Colonic mucosa (tissue), 4 donors: ENCODE results near the gene DSCAML1. TPM values are rescaled to one million over a fixed set of nuclear protein-coding genes. Genes with fewer than 3 reads are reported as not detected.

Experiments used
- DNase-seq: peaks from one replicate; pipeline ENCODE4 v3.0.0-alpha.2; 2020
- H3K27ac ChIP-seq: fragments of 200-600 bp; one replicate; pipeline ENCODE4 v1.8.0; 2021
- H3K27me3 ChIP-seq: fragments of 200-600 bp; one replicate; pipeline ENCODE4 v1.8.0; 2021
- H3K36me3 ChIP-seq: fragments of 200-600 bp; one replicate; pipeline ENCODE4 v1.8.0; 2021
- H3K4me1 ChIP-seq: fragments of 200-600 bp; one replicate; pipeline ENCODE4 v1.8.0; 2021; ENCODE audit warnings: mild to moderate bottlenecking
- H3K4me3 ChIP-seq: fragments of 200-600 bp; one replicate; pipeline ENCODE4 v1.8.0; 2021
- H3K9ac ChIP-seq, 2 donors: one replicate each; pipeline ENCODE4 v1.7.0; 2013; ENCODE audit warnings: control low read depth in 2 of 2, low read depth in 2 of 2, low read length in 2 of 2
- H3K9me3 ChIP-seq: fragments of 200-600 bp; one replicate; pipeline ENCODE4 v1.8.0; 2021
- CTCF ChIP-seq: fragments of 200-600 bp; IDR thresholded peaks from one replicate; pipeline ENCODE4 v1.8.0; 2022; ENCODE audit warnings: antibody characterized with exemption, mild to moderate bottlenecking
- intact Hi-C: fragments of 100-400 bp; cut with DNase I; formaldehyde crosslinking; loops from one replicate; pipeline ENCODE4 v1.14.1; 2022
- total RNA-seq, 2 donors: library from RNA; stranded (reverse); fragmentation: NEBNext Ultra II Directional in 1 of 2; extraction: Animal tissue kit (Norgen Biotek cat#: 25700) in 1 of 2; gene quantifications; one replicate each; pipeline ENCODE4 v1.2.1, GENCODE V29; 2021
- donor health status: healthy.
- donor health status: DM: no; HTN: no; CAD: no.
- donor health status: DM: no; HTN: no; CAD: no.

Gene DSCAML1
- total RNA-seq, 2 donors from 2014 or later = 1.2 to 4.3 TPM

GRCh38 chr11:117435326-117435725 is 361.7 kb downstream of the DSCAML1 start:
- intact Hi-C loops = no loop called here
- no peak for TF ChIP-seq CTCF
- DNase-seq = no peak

DNA sequence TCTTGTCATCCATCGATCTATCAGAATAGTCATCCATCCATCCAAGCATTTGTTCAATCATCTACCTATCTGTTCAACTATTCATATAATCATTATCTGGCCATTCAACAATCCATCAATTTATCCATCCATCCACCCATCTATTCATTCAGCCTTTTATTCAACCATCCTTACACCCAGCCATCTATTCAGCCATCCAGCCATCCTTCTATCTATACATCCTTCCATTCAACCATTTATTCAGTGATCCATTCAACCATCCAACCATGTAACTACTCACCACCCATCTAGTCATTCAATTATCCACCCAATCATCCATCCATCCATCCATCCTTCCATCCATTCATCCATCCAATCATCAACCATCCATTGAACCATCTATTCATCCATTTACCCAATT is 362.5 kb downstream of the DSCAML1 start:
- Histone ChIP-seq H3K4me3 (no peak overlapping the region), H3K27ac (no peak overlapping the region), H3K9me3 (no peaks in the 10 kb centered on the region), H3K9ac (no peak overlapping the region), H3K4me1 (no peaks in the 10 kb centered on the region), H3K27me3 (no peaks in the 10 kb centered on the region), H3K36me3 (no peaks in the 10 kb centered on the region)
- DNase-seq = no peak
- intact Hi-C loops = no loop called here
- TF ChIP-seq CTCF = no peak

More at GRCh38 chr11:117435326-117435725, 361.7 kb downstream of the DSCAML1 start:
- Histone ChIP-seq H3K4me3 (no peak overlapping the region), H3K9ac (no peak overlapping the region), H3K27me3 (no peaks in the 10 kb centered on the region), H3K36me3 (no peaks in the 10 kb centered on the region), H3K4me1 (no peaks in the 10 kb centered on the region), H3K27ac (no peak overlapping the region), H3K9me3 (no peaks in the 10 kb centered on the region)

- intact Hi-C loops = no loop called here
- no peaks in the 10 kb centered on the region for H3K36me3 ChIP-seq
- no peak for TF ChIP-seq CTCF
- no peak overlapping the region for H3K4me3 ChIP-seq
- DNase-seq = no peak
- H3K4me1 ChIP-seq = no peaks in the 10 kb centered on the region
- H3K27ac ChIP-seq = no peak overlapping the region
- no peaks in the 10 kb centered on the region for H3K9me3 ChIP-seq
- no peak overlapping the region for H3K9ac ChIP-seq
- H3K27me3 ChIP-seq = no peaks in the 10 kb centered on the region
Observed at GRCh38 chr11:117433717-117434116, 363.3 kb downstream of the DSCAML1 start.

- Histone ChIP-seq H3K9ac (no peak overlapping the region), H3K9me3 (no peaks in the 10 kb centered on the region), H3K4me3 (no peak overlapping the region), H3K36me3 (no peaks in the 10 kb centered on the region), H3K27me3 (no peaks in the 10 kb centered on the region), H3K4me1 (no peaks in the 10 kb centered on the region), H3K27ac (no peak overlapping the region)
- intact Hi-C loops = no loop called here
- TF ChIP-seq CTCF = no peak
- no peak for DNase-seq
Observed at GRCh38 chr11:117431436-117431835, 365.6 kb downstream of the DSCAML1 start.

- TF ChIP-seq CTCF = no peak
- no peaks in the 10 kb centered on the region for H3K9me3 ChIP-seq
- intact Hi-C loops = no loop called here
Observed at GRCh38 chr11:117430293-117430955, 366.6 kb downstream of the DSCAML1 start.

More at GRCh38 chr11:117430293-117430955, 366.6 kb downstream of the DSCAML1 start:
- Histone ChIP-seq H3K27me3 (no peaks in the 10 kb centered on the region), H3K4me3 (no peak overlapping the region), H3K9ac (no peak overlapping the region), H3K36me3 (no peaks in the 10 kb centered on the region), H3K4me1 (no peaks in the 10 kb centered on the region), H3K27ac (no peak overlapping the region)
- DNase-seq = no peak
